HG03571 (cell line): ENCODE measurements around the gene ELL3.
"Not testable (repeated sequence)": the region's sequence is repeated elsewhere in the genome, so short reads cannot be mapped to it uniquely, and the experiment has no call there.

ENCODE experiments used
- ATAC-seq: cut with Tn5 transposase; IDR thresholded peaks from one replicate; pipeline ENCODE4 v1.9.1; 2021; ENCODE audit not compliant: unreplicated experiment

ELL3 gene

GRCh38 chr15:43726306-43726705 lies 50.5 kb downstream of the ELL3 start:
- not testable (repeated sequence) for ATAC-seq

- ATAC-seq, result no peak
Observed at GRCh38 chr15:43723151-43723550, 53.6 kb downstream of the ELL3 start.
